ENCODE data around the gene CMSS1.
"Not testable (repeated sequence)": the region's sequence is repeated elsewhere in the genome, so short reads cannot be mapped to it uniquely, and the experiment has no call there.

The CMSS1 gene

DNA sequence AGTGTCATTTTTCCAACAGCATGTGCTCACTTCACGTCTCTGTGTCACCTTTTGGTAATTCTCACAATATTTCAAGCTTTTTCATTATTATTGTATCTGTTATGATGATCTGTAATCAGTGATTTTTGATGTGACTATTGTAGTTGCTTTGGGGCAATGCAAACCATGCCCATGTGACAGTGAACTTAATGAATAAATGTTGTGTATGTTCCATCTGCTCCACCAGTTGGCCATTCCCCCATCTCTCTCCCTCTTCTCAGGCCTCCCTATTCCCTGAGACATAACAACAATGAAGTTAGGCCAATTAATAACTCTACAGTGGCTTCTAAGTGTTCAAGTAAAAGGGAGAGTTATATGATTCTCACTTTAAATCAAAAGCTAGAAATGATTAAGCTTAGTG is 410.6 kb downstream of the CMSS1 start:
- no peak for DNase-seq
- intact Hi-C loops (cut with DNase I), result no loop called here

DNA sequence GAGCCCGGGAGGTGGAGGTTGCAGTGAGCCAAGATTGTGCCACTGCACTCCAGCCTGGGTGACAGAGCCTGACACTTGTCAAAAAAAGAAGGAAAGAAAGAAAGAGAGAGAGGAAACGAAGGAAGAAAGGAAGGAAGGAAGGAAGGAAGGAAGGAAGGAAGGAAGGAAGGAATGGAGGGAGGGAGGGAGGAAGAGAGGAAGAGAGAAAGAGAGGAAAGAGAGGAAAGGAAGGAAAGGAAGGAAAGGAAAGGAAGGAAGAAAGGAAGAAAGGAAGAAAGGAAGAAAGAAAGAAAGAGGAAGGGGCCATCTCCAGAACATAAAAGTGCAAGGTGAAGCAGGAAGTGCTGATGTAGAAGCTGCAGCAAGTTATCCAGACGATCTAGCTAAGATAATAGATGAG is 411.5 kb downstream of the CMSS1 start:
- DNase-seq; intact Hi-C loops (cut with DNase I): not testable (repeated sequence)

DNA sequence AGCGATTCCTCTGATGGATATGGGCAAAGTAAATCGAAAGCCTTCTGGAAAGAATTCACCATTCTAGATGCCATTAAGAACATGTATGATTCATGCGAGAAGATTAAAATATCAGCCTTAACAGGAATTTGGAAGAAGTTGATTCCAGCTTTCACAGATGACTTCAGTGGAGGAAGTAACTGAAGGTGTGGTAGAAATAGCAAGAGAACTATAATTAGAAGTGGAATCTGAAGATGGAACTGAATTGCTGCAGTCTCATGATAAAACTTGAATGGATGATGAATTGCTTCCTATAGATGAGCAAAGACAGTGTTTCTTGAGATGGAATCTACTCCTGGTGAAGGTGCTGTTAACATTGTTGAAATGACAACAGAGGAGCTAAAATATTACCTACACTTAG is 413.0 kb downstream of the CMSS1 start:
- intact Hi-C loops (cut with DNase I), result no loop called here
- no peak for DNase-seq

Data from posterior cingulate gyrus (tissue), 11 donors.